ENCODE measurements around the gene RTTN. TPM values are rescaled to one million over a fixed set of nuclear protein-coding genes. Genes with fewer than 3 reads are reported as not detected.

Gene RTTN
- total RNA-seq, 2 experiments from 2014 or later: 19.8 to 29.7 TPM

DNA sequence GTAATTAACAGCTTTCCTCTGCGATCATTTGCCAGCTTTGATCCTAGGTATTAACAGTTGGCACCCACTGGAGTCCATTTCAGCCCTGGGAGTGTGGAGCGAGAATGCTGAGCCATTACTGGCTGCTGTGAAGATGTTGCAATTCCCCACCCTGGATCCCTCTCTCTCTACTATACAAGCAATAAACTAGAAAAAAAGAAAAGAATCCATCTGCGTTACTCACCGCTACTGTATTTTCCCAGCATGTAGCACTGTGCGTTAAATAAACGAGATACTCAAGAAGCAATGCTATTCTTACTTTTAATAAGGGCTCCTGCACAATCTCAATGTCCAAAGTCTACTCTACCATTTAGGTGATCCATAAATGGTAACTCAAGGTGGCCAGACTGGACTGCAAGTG, 8.5 kb downstream of the RTTN start:
- no peaks in the 10 kb centered on the region for H4K20me1 ChIP-seq (ENCODE audit: insufficient read depth, low read length)
- H3K9me3 ChIP-seq (ENCODE audit: low read length): no peaks in the 10 kb centered on the region
- no peak overlapping the region for H3K27ac ChIP-seq (ENCODE audit: low read depth, low read length, poor library complexity, severe bottlenecking)
- H2AFZ ChIP-seq (ENCODE audit: low read length): no peak overlapping the region
- no peaks in the 10 kb centered on the region for H3K9me2 ChIP-seq (ENCODE audit: insufficient read depth, low read length)
- ChIA-PET CTCF (ENCODE audit: unreplicated experiment) (no interaction called here), POLR2A (no interaction called here)
- H3K4me3 ChIP-seq (ENCODE audit: low read depth, low read length, poor library complexity, severe bottlenecking): no peak overlapping the region
- no peak for TF ChIP-seq EZH2phosphoT487 (IDR thresholded peaks at IDR 0.05; ENCODE audit: borderline replicate concordance, low read depth, low read length)
- TF ChIP-seq, protein P1, sequence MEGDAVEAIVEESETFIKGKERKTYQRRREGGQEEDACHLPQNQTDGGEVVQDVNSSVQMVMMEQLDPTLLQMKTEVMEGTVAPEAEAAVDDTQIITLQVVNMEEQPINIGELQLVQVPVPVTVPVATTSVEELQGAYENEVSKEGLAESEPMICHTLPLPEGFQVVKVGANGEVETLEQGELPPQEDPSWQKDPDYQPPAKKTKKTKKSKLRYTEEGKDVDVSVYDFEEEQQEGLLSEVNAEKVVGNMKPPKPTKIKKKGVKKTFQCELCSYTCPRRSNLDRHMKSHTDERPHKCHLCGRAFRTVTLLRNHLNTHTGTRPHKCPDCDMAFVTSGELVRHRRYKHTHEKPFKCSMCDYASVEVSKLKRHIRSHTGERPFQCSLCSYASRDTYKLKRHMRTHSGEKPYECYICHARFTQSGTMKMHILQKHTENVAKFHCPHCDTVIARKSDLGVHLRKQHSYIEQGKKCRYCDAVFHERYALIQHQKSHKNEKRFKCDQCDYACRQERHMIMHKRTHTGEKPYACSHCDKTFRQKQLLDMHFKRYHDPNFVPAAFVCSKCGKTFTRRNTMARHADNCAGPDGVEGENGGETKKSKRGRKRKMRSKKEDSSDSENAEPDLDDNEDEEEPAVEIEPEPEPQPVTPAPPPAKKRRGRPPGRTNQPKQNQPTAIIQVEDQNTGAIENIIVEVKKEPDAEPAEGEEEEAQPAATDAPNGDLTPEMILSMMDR (conservative IDR thresholded peaks at IDR 0.05; ENCODE audit: low read length): no peak
- intact Hi-C loops (cut with micrococcal nuclease; ENCODE audit: unreplicated experiment): no loop called here
- no peak for DNase-seq (ENCODE audit: low spot score)
- H3K4me1 ChIP-seq (ENCODE audit: insufficient read depth, low read length, poor library complexity, severe bottlenecking): no peaks in the 10 kb centered on the region
- no TSS peak for BruUV-seq (replicated peaks)
- no peak overlapping the region for H3K4me2 ChIP-seq (ENCODE audit: low read length)
- H3K79me2 ChIP-seq (ENCODE audit: insufficient read depth, low read depth, low read length): no peaks in the 10 kb centered on the region
- H3K36me3 ChIP-seq (ENCODE audit: insufficient read depth, low read length): peaks cover 73% of the 10 kb centered on the region

DNA sequence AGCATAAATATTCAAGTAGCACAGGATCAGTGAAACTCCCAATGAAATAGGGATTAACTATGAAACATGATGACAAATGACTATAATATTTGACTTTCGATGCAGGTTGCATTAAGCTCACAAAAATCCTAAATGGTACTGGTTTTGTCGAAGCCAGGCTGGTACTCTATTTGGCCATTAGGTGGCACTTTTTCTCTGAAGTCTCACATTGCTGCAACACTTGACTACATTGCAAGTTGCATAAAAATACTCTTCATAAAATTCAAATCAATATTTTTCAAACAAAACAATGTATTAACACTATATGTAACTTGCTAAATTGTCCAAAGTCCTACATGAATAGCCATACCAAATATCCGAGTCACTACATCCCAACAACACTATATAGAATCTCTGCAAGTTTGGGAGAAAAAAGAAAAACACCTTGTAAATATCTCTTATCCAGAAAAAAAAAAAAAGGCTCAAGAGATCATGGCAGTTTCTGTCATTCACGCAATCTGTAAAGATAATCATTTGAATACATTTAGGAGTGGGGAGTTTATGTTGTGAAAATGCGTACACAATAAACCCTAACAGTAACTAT, 9.5 kb downstream of the RTTN start:
- no TSS peak for BruUV-seq (replicated peaks)
- Histone ChIP-seq H4K20me1 (ENCODE audit: insufficient read depth, low read length) (no peaks in the 10 kb centered on the region), H3K79me2 (ENCODE audit: insufficient read depth, low read depth, low read length) (no peaks in the 10 kb centered on the region), H3K4me3 (ENCODE audit: low read depth, low read length, poor library complexity, severe bottlenecking) (no peak overlapping the region), H3K9me3 (ENCODE audit: low read length) (no peaks in the 10 kb centered on the region), H3K4me2 (ENCODE audit: low read length) (no peak overlapping the region), H3K27ac (ENCODE audit: low read depth, low read length, poor library complexity, severe bottlenecking) (no peak overlapping the region), H3K36me3 (ENCODE audit: insufficient read depth, low read length) (peaks cover 76% of the 10 kb centered on the region), H2AFZ (ENCODE audit: low read length) (no peak overlapping the region), H3K9me2 (ENCODE audit: insufficient read depth, low read length) (no peaks in the 10 kb centered on the region), H3K4me1 (ENCODE audit: insufficient read depth, low read length, poor library complexity, severe bottlenecking) (no peaks in the 10 kb centered on the region)
- ChIA-PET POLR2A (interaction anchor here (1.1 to 2.2 kb wide), 3 partner anchors 10 to 91 kb away, joined by 3 to 5 read pairs (median 4); partner anchors contain the start of gene RTTN), CTCF (ENCODE audit: unreplicated experiment) (interaction anchor here (0.6 kb wide), 1 partner anchor 26 kb away, joined by 3 read pairs; no protein-coding TSS in a partner anchor)
- peak; percentile 6 for DNase-seq (ENCODE audit: low spot score)
- intact Hi-C loops (cut with micrococcal nuclease; ENCODE audit: unreplicated experiment): no loop called here
- TF ChIP-seq, protein P1 (conservative IDR thresholded peaks at IDR 0.05; ENCODE audit: low read length): peak; percentile 78
- TF ChIP-seq EZH2phosphoT487 (IDR thresholded peaks at IDR 0.05; ENCODE audit: borderline replicate concordance, low read depth, low read length): no peak

DNA sequence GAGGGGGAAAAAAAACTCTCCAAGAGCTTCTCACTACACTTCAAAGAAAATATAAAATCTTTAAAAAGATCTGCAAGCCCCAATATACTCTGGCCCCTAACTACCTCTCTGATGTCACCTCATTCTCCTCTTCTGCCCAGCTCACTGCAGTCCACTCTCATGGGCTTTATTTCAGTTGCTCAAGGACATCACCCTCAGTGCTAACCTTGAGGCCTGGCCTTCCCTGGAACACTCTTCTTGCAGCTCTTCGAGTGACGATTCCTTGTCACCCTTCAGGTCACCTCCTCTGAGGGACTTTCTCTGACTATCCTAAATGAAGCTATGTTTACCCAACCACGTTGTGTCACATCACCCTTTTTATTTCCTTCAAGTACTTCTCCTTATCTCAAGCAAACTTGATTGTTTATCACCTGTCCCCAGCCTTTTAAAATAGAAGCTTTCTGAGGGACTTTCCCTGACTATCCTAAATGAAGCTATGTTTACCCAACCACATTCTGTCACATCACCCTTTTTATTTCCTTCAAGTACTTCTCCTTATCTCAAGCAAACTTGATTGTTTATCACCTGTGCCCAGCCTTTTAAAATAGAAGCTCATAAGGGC, 10.4 kb downstream of the RTTN start:
- no peak overlapping the region for H2AFZ ChIP-seq (ENCODE audit: low read length)
- H3K27ac ChIP-seq (ENCODE audit: low read depth, low read length, poor library complexity, severe bottlenecking): no peak overlapping the region
- H3K79me2 ChIP-seq (ENCODE audit: insufficient read depth, low read depth, low read length): no peaks in the 10 kb centered on the region
- no peak overlapping the region for H3K4me3 ChIP-seq (ENCODE audit: low read depth, low read length, poor library complexity, severe bottlenecking)
- H3K4me2 ChIP-seq (ENCODE audit: low read length): no peak overlapping the region
- BruUV-seq (replicated peaks): no TSS peak
- no peak for DNase-seq (ENCODE audit: low spot score)
- no peaks in the 10 kb centered on the region for H3K9me3 ChIP-seq (ENCODE audit: low read length)
- POLR2A ChIA-PET: interaction anchor here (0.7 to 2.2 kb wide), 5 partner anchors 11 to 355 kb away, joined by 3 to 5 read pairs (median 3); partner anchors contain the start of gene RTTN
- H3K4me1 ChIP-seq (ENCODE audit: insufficient read depth, low read length, poor library complexity, severe bottlenecking): no peaks in the 10 kb centered on the region
- CTCF ChIA-PET (ENCODE audit: unreplicated experiment): interaction anchor here (0.6 kb wide), 1 partner anchor 26 kb away, joined by 3 read pairs; no protein-coding TSS in a partner anchor
- peaks cover 73% of the 10 kb centered on the region for H3K36me3 ChIP-seq (ENCODE audit: insufficient read depth, low read length)
- intact Hi-C loops (cut with micrococcal nuclease; ENCODE audit: unreplicated experiment): no loop called here
- H4K20me1 ChIP-seq (ENCODE audit: insufficient read depth, low read length): no peaks in the 10 kb centered on the region
- H3K9me2 ChIP-seq (ENCODE audit: insufficient read depth, low read length): no peaks in the 10 kb centered on the region
- TF ChIP-seq EZH2phosphoT487 (IDR thresholded peaks at IDR 0.05; ENCODE audit: borderline replicate concordance, low read depth, low read length): no peak
- TF ChIP-seq, protein P1 (conservative IDR thresholded peaks at IDR 0.05; ENCODE audit: low read length): no peak

Data from OCI-LY7 (cell line).